Nephron (organoid): ENCODE measurements around the gene OSBP2.

ENCODE experiments used
- H3K27ac Mint-ChIP-seq, 3 experiments: 2 replicates each; pipeline ENCODE4 v1.8.0; 2020; ENCODE audit warnings: mixed read lengths in 3 of 3, mild to moderate bottlenecking in 2 of 3, moderate library complexity in 1 of 3
- H3K27me3 Mint-ChIP-seq: 2 replicates; pipeline ENCODE4 v1.8.0; 2021; ENCODE audit warnings: low read depth, mild to moderate bottlenecking, moderate library complexity, mixed read lengths
- H3K36me3 Mint-ChIP-seq: 2 replicates; pipeline ENCODE4 v1.8.0; 2020; ENCODE audit warnings: low read depth, mixed read lengths
- H3K4me1 Mint-ChIP-seq: 2 replicates; pipeline ENCODE4 v1.8.0; 2020; ENCODE audit warnings: mixed read lengths
- H3K4me3 Mint-ChIP-seq, 3 experiments: 2 replicates each; pipeline ENCODE4 v1.8.0; 2020; ENCODE audit warnings: mild to moderate bottlenecking in 3 of 3, mixed read lengths in 3 of 3, moderate library complexity in 2 of 3
- H3K9me3 Mint-ChIP-seq: 2 replicates; pipeline ENCODE4 v1.8.0; 2020; ENCODE audit warnings: mixed read lengths
- CTCF ChIP-seq, 3 experiments: fragments of 200-600 bp; sonication (generic); IDR thresholded peaks; one replicate each; pipeline ENCODE4 v1.5.0; 2021; ENCODE audit warnings: antibody characterized with exemption in 3 of 3; ENCODE audit not compliant: unreplicated experiment in 3 of 3

OSBP2 gene

GRCh38 chr22:30889268-30889995 is 194.8 kb downstream of the OSBP2 start:
- Mint-ChIP-seq H3K4me1 (no peaks in the 10 kb centered on the region), H3K4me3 (no peak overlapping the region), H3K36me3 (peaks cover 3% of the 10 kb centered on the region), H3K27ac (no peak overlapping the region), H3K9me3 (no peaks in the 10 kb centered on the region), H3K27me3 (no peaks in the 10 kb centered on the region)
- no peak for TF ChIP-seq CTCF (IDR thresholded peaks at IDR 0.05; ENCODE audit: unreplicated experiment in 3 of 3)

- Mint-ChIP-seq H3K27ac (no peak overlapping the region), H3K9me3 (no peaks in the 10 kb centered on the region), H3K27me3 (no peaks in the 10 kb centered on the region), H3K4me3 (no peak overlapping the region), H3K36me3 (peaks cover 3% of the 10 kb centered on the region), H3K4me1 (no peaks in the 10 kb centered on the region)
- TF ChIP-seq CTCF (IDR thresholded peaks at IDR 0.05; ENCODE audit: unreplicated experiment in 3 of 3), result no peak
Measured at GRCh38 chr22:30889996-30890480, 195.4 kb downstream of the OSBP2 start.

GRCh38 chr22:30890686-30891442 is 196.2 kb downstream of the OSBP2 start:
- no peaks in the 10 kb centered on the region for H3K27me3 Mint-ChIP-seq
- TF ChIP-seq CTCF (IDR thresholded peaks at IDR 0.05; ENCODE audit: unreplicated experiment in 3 of 3), result peak; percentile 66 to 70 (median 67)
- H3K4me3 Mint-ChIP-seq, result no peak overlapping the region
- H3K4me1 Mint-ChIP-seq, result no peaks in the 10 kb centered on the region
- H3K36me3 Mint-ChIP-seq, result peaks cover 3% of the 10 kb centered on the region
- H3K9me3 Mint-ChIP-seq, result no peaks in the 10 kb centered on the region
- no peak overlapping the region for H3K27ac Mint-ChIP-seq

GRCh38 chr22:30891443-30891755 is 196.7 kb downstream of the OSBP2 start:
- TF ChIP-seq CTCF (IDR thresholded peaks at IDR 0.05; ENCODE audit: unreplicated experiment in 3 of 3), result no peak
- Mint-ChIP-seq H3K27me3 (no peaks in the 10 kb centered on the region), H3K27ac (no peak overlapping the region), H3K9me3 (no peaks in the 10 kb centered on the region), H3K4me3 (no peak overlapping the region), H3K4me1 (no peaks in the 10 kb centered on the region), H3K36me3 (peaks cover 7% of the 10 kb centered on the region)

- Mint-ChIP-seq H3K4me1 (no peaks in the 10 kb centered on the region), H3K27ac (no peak overlapping the region), H3K36me3 (peaks cover 8% of the 10 kb centered on the region), H3K9me3 (no peaks in the 10 kb centered on the region), H3K4me3 (no peak overlapping the region), H3K27me3 (no peaks in the 10 kb centered on the region)
- no peak for TF ChIP-seq CTCF (IDR thresholded peaks at IDR 0.05; ENCODE audit: unreplicated experiment in 3 of 3)
Measured at GRCh38 chr22:30891781-30892180, 197.1 kb downstream of the OSBP2 start.
